H9 (cell line): ENCODE results near the gene ITGA11. TPM values are rescaled to one million over a fixed set of nuclear protein-coding genes. Genes with fewer than 3 reads are reported as not detected.
A peak's percentile ranks its signal among the peaks of the same experiment; 100 is the strongest.

ENCODE experiments used
- DNase-seq: peaks from one replicate; pipeline ENCODE4 v3.0.0-alpha.2; 2017
- H2AFZ ChIP-seq: one replicate; pipeline ENCODE4 v1.6.1; 2013; ENCODE audit warnings: mild to moderate bottlenecking, low read length, control low read depth, moderate library complexity
- H2AK5ac ChIP-seq: 2 replicates; pipeline ENCODE4 v1.6.1; 2013; ENCODE audit warnings: low read length, control low read depth, mixed read lengths; ENCODE audit not compliant: insufficient read length
- H2BK120ac ChIP-seq: one replicate; pipeline ENCODE4 v1.6.1; 2013; ENCODE audit warnings: low read depth, mild to moderate bottlenecking, low read length, control low read depth, inconsistent platforms; ENCODE audit not compliant: poor library complexity, severe bottlenecking
- H2BK12ac ChIP-seq: 2 replicates; pipeline ENCODE4 v1.6.1; 2013; ENCODE audit warnings: low read length, control low read depth, mixed read lengths, low read depth; ENCODE audit not compliant: insufficient read length
- H2BK15ac ChIP-seq: 2 replicates; pipeline ENCODE4 v1.6.1; 2013; ENCODE audit warnings: low read depth, low read length, control low read depth
- H2BK20ac ChIP-seq: one replicate; pipeline ENCODE4 v1.6.1; 2013; ENCODE audit warnings: low read depth, mild to moderate bottlenecking, low read length, control low read depth, inconsistent platforms; ENCODE audit not compliant: poor library complexity, severe bottlenecking
- H2BK5ac ChIP-seq: 2 replicates; pipeline ENCODE4 v1.6.1; 2013; ENCODE audit warnings: low read length, control low read depth, mixed read lengths; ENCODE audit not compliant: insufficient read length
- H3K14ac ChIP-seq: 2 replicates; pipeline ENCODE4 v1.6.1; 2013; ENCODE audit warnings: low read length, control low read depth; ENCODE audit not compliant: insufficient read depth
- H3K18ac ChIP-seq: 2 replicates; pipeline ENCODE4 v1.6.1; 2013; ENCODE audit warnings: low read depth, mild to moderate bottlenecking, mixed read lengths, low read length, control low read depth; ENCODE audit not compliant: insufficient read length
- H3K23ac ChIP-seq: 2 replicates; pipeline ENCODE4 v1.6.1; 2013; ENCODE audit warnings: low read length, control low read depth, mixed read lengths, low read depth; ENCODE audit not compliant: insufficient read length
- H3K23me2 ChIP-seq: 2 replicates; pipeline ENCODE4 v1.6.1; 2013; ENCODE audit warnings: low read depth, mild to moderate bottlenecking, mixed read lengths, low read length, control low read depth; ENCODE audit not compliant: insufficient read length, poor library complexity, severe bottlenecking
- H3K27ac ChIP-seq: 2 replicates; pipeline ENCODE4 v1.5.1; 2013; ENCODE audit warnings: low read length, control low read depth, mixed read lengths, low read depth; ENCODE audit not compliant: insufficient read length
- H3K27me3 ChIP-seq: 2 replicates; pipeline ENCODE4 v1.6.1; 2013; ENCODE audit warnings: low read length, control low read depth, inconsistent platforms; ENCODE audit not compliant: insufficient read depth
- H3K4ac ChIP-seq: 2 replicates; pipeline ENCODE4 v1.6.1; 2013; ENCODE audit warnings: low read depth, mild to moderate bottlenecking, control low read depth, inconsistent platforms, low read length, moderate library complexity
- H3K4me1 ChIP-seq: 2 replicates; pipeline ENCODE4 v1.6.1; 2013; ENCODE audit warnings: low read length, control low read depth, inconsistent platforms; ENCODE audit not compliant: insufficient read depth
- H3K4me2 ChIP-seq: 2 replicates; pipeline ENCODE4 v1.6.1; 2013; ENCODE audit warnings: low read length, control low read depth, mixed read lengths; ENCODE audit not compliant: insufficient read length, insufficient read depth
- H3K56ac ChIP-seq: 2 replicates; pipeline ENCODE4 v1.6.1; 2013; ENCODE audit warnings: low read depth, mild to moderate bottlenecking, mixed read lengths, low read length, control low read depth; ENCODE audit not compliant: insufficient read length
- H3K79me1 ChIP-seq: 2 replicates; pipeline ENCODE4 v1.6.1; 2013; ENCODE audit warnings: low read depth, mild to moderate bottlenecking, moderate library complexity, low read length, control low read depth, inconsistent platforms; ENCODE audit not compliant: insufficient read depth, poor library complexity, severe bottlenecking
- H3K79me2 ChIP-seq: 2 replicates; pipeline ENCODE4 v1.6.1; 2013; ENCODE audit warnings: low read length, control low read depth, inconsistent platforms; ENCODE audit not compliant: insufficient read depth
- H3K9ac ChIP-seq: 2 replicates; pipeline ENCODE4 v1.6.1; 2013; ENCODE audit warnings: low read length, control low read depth, mixed read lengths; ENCODE audit not compliant: insufficient read length; ENCODE audit errors: extremely low read depth
- H3K9me3 ChIP-seq: one replicate; pipeline ENCODE4 v1.6.1; 2013; ENCODE audit warnings: low read depth, low read length, inconsistent platforms; ENCODE audit not compliant: control insufficient read depth
- H3T11ph ChIP-seq: one replicate; pipeline ENCODE4 v1.6.1; 2013; ENCODE audit warnings: mild to moderate bottlenecking, low read length, control low read depth, inconsistent platforms
- H4K20me1 ChIP-seq: one replicate; pipeline ENCODE4 v1.6.1; 2013; ENCODE audit not compliant: control insufficient read depth, insufficient read length, insufficient read depth
- H4K5ac ChIP-seq: 2 replicates; pipeline ENCODE4 v1.6.1; 2013; ENCODE audit warnings: low read depth, mild to moderate bottlenecking, mixed read lengths, low read length, control low read depth; ENCODE audit not compliant: insufficient read length
- H4K8ac ChIP-seq: replicated peaks from 2 replicates; pipeline ENCODE4 v1.6.1; 2013; ENCODE audit warnings: low read length, control low read depth, mixed read lengths, low read depth; ENCODE audit not compliant: insufficient read length
- H4K91ac ChIP-seq: 2 replicates; pipeline ENCODE4 v1.6.1; 2013; ENCODE audit warnings: low read depth, mild to moderate bottlenecking, moderate library complexity, mixed read lengths, low read length, control low read depth; ENCODE audit not compliant: insufficient read length
- H3K27ac Mint-ChIP-seq, 3 experiments: 2 replicates in 2 of 3; 3 replicates in 1 of 3; pipeline ENCODE4 v1.8.0; 2020 to 2021; ENCODE audit warnings: mixed read lengths in 3 of 3, mild to moderate bottlenecking in 1 of 3, moderate library complexity in 1 of 3
- H3K27me3 Mint-ChIP-seq: 2 replicates; pipeline ENCODE4 v1.8.0; 2021; ENCODE audit warnings: low read depth, mild to moderate bottlenecking, moderate library complexity, mixed read lengths
- H3K36me3 Mint-ChIP-seq, 3 experiments: 2 replicates in 2 of 3; 3 replicates in 1 of 3; pipeline ENCODE4 v1.8.0; 2020 to 2021; ENCODE audit warnings: low read depth in 3 of 3, mixed read lengths in 3 of 3; ENCODE audit not compliant: insufficient read depth in 1 of 3
- H3K4me1 Mint-ChIP-seq, 2 experiments: 2 replicates each; pipeline ENCODE4 v1.8.0; 2020; ENCODE audit warnings: mixed read lengths in 2 of 2
- H3K4me3 Mint-ChIP-seq, 2 experiments: 2 replicates in 1 of 2; 3 replicates in 1 of 2; pipeline ENCODE4 v1.8.0; 2020 to 2021; ENCODE audit warnings: mild to moderate bottlenecking in 2 of 2, mixed read lengths in 2 of 2, moderate library complexity in 1 of 2
- H3K9me3 Mint-ChIP-seq, 2 experiments: 2 replicates in 1 of 2; 3 replicates in 1 of 2; pipeline ENCODE4 v1.8.0; 2020; ENCODE audit warnings: mild to moderate bottlenecking in 2 of 2, mixed read lengths in 2 of 2, moderate library complexity in 1 of 2
- CTCF ChIP-seq: fragments of 200-600 bp; sonication (generic); conservative IDR thresholded peaks from 3 replicates; pipeline ENCODE4 v1.8.0; 2021; ENCODE audit warnings: antibody characterized with exemption, mild to moderate bottlenecking
- WGBS: extraction: QIAGEN DNeasy Blood & Tissue Kit; methylation state at CpG from one replicate; pipeline ENCODE4 v1.1.7; 2013; ENCODE audit warnings: missing lambda C conversion rate, low lambda C conversion rate, mixed read lengths; ENCODE audit not compliant: insufficient read length; ENCODE audit errors: extremely low coverage; 5-methylcytosine and 5-hydroxymethylcytosine counted together
- total RNA-seq: library from RNA; stranded (reverse); gene quantifications from 2 replicates; pipeline ENCODE4 v1.2.1, GENCODE V29; 2021

The ITGA11 gene
- total RNA-seq, 1 experiment from 2014 or later = 0.07 TPM

GRCh38 chr15:68420186-68420684 lies 11.7 kb downstream of the ITGA11 start:
- Mint-ChIP-seq H3K27me3 (peaks cover 27% of the 10 kb centered on the region), H3K9me3 (no peaks in the 10 kb centered on the region), H3K4me1 (peaks cover 16 to 32% of the 10 kb centered on the region in 2 experiments), H3K4me3 (no peak overlapping the region; a peak in 1 of 5 replicates), H3K27ac (no peak overlapping the region), H3K36me3 (no peaks in the 10 kb centered on the region)
- Histone ChIP-seq H3K23me2 (no peaks in the 10 kb centered on the region), H3K14ac (no peak overlapping the region), H3K9me3 (no peaks in the 10 kb centered on the region), H3K23ac (no peak overlapping the region), H3K79me1 (no peaks in the 10 kb centered on the region), H3K4ac (no peak overlapping the region), H3K27me3 (no peaks in the 10 kb centered on the region), H3K27ac (no peak overlapping the region), H3K79me2 (no peaks in the 10 kb centered on the region), H4K91ac (no peak overlapping the region), H4K5ac (no peak overlapping the region), H2BK20ac (no peak overlapping the region), H4K8ac (no peak overlapping the region), H3K56ac (no peak overlapping the region), H2AFZ (no peak overlapping the region), H3K4me2 (no peak overlapping the region), H2BK15ac (no peak overlapping the region), H4K20me1 (no peaks in the 10 kb centered on the region), H3K18ac (no peak overlapping the region), H3T11ph (no peak overlapping the region), H2BK12ac (no peak overlapping the region), H3K4me1 (peaks cover 5% of the 10 kb centered on the region; the same call in 1 of the 2 replicates), H2BK120ac (no peak overlapping the region), H2AK5ac (no peak overlapping the region), H2BK5ac (no peak overlapping the region), H3K9ac (no peak overlapping the region)
- no peak for TF ChIP-seq CTCF
- WGBS = no CpG with 5 or more reads among the region's 4 CpGs
- DNase-seq = peak; percentile 27
